ENCODE data around the gene CYTH4.

- TF ChIP-seq ZNF274 (IDR thresholded peaks at IDR 0.05; ENCODE audit: low read depth, low read length) (no peak), SUZ12 (IDR thresholded peaks at IDR 0.05; ENCODE audit: extremely low read depth, insufficient read depth, insufficient read length) (no peak)
Measured at GRCh38 chr22:37293172-37293571, 10.9 kb downstream of the CYTH4 start.
